Measurements from ENCODE around the gene A3GALT2.
"Not testable (repeated sequence)": the region's sequence is repeated elsewhere in the genome, so short reads cannot be mapped to it uniquely, and the experiment has no call there.

The A3GALT2 gene

DNA sequence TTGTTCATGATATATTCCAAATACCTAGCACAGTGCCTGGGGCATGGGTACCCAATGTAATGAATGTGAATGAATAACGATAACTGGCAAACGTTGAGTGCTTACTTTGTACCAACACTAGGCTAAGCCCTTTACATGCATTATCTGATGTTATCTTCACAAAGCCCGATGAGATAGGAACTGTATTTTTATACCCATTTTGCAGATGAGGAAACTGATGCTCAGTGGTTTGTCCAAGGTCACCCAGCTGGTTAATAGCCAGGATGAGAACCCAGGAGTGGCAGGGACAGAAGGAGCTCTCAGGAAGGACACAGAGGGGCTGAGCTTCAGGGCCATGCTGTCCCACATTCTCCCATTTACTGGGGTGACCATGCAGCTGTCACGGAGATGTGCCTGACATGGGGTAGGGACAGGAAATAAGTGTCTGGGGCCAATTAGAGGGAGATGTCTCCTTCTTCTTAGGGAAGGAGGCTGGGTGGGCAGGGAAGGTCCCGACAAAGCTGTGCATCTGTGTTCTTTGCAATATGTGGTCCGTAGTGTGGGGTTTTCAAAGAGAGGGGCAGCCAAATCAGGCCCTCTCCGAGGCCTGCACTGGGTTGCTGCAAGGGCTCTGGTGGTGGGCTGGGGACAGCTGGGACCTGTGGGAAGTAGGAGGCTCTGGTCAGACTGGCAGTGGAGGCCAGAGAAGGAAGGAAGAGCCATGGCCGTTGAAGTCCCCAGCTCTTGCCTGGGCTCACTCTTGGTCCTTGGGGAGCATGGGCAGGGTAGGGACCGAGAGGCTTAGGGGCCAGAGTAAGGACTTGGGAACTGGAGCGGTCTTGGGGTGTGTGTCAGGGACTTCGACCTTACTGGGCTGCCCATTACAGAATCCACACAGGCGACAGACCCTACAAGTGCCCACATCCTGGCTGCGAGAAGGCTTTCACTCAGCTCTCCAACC is 26.6 kb downstream of the A3GALT2 start:
- FAIRE-seq (no peak), DNase-seq (ENCODE audit: insufficient read length, low spot score) (no peak)
- TF ChIP-seq POLR2A (IDR thresholded peaks at IDR 0.05; ENCODE audit: low read depth, low read length) (no peak), TAF1 (IDR thresholded peaks at IDR 0.05; ENCODE audit: low read depth, low read length) (no peak), POLR2AphosphoS5 (IDR thresholded peaks at IDR 0.05; ENCODE audit: low read depth, low read length) (no peak), POU2F2 (IDR thresholded peaks at IDR 0.05; ENCODE audit: low read depth, low read length) (no peak), SPI1 (IDR thresholded peaks at IDR 0.05; ENCODE audit: low read depth, low read length) (no peak), PAX5 (IDR thresholded peaks at IDR 0.05; ENCODE audit: insufficient read depth, low read length, severe bottlenecking) (no peak)

DNA sequence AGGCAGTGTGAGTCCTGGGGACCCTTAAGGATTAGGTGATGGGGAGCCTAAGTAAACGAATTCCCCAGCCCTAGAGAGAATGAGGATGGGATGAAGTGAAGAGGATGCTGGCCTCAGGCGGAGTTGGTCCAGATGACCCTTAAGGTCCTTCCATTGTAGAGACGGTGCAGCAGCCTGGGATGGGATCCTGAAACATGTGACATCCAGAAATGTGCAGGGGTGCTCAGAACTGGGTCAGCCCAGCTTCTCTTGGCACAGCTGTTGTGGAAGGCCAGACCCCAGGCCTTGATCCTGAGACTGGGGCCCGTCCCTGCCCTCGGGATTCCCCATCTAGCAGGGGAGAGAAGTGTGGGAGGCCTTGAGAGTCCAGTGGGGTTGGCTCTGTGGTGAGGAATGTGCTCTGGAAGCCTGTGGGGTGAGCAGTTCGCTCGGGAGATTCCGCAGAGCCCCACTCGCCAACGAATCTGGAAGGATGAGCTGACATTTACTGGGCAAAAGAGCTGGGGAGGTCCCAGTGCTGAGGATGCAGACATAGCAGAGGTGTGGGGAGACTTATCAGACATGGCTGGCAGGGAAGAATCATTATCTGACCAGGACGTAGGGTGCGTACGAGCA is 28.1 kb downstream of the A3GALT2 start:
- TF ChIP-seq PAX5 (IDR thresholded peaks at IDR 0.05; ENCODE audit: insufficient read depth, low read length, severe bottlenecking) (no peak), POLR2A (IDR thresholded peaks at IDR 0.05; ENCODE audit: low read depth, low read length) (no peak)
- DNase-seq (ENCODE audit: insufficient read length, low spot score): no peak
- no peak for FAIRE-seq

DNA sequence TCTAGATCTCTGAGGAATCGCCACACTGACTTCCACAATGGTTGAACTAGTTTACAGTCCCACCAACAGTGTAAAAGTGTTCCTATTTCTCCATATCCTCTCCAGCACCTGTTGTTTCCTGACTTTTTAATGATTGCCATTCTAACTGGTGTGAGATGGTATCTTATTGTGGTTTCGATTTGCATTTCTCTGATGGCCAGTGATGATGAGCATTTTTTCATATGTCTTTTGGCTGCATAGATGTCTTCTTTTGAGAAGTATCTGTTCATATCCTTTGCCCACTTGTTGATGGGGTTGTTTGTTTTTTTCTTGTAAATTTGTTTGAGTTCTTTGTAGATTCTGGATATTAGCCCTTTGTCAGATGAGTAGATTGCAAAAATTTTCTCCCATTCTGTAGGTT is 30.3 kb downstream of the A3GALT2 start:
- not testable (repeated sequence) for DNase-seq (ENCODE audit: insufficient read length, low spot score); FAIRE-seq

- FAIRE-seq (no peak), DNase-seq (ENCODE audit: insufficient read length, low spot score) (no peak)
- TF ChIP-seq POLR2A (IDR thresholded peaks at IDR 0.05; ENCODE audit: low read depth, low read length) (no peak), SPI1 (IDR thresholded peaks at IDR 0.05; ENCODE audit: low read depth, low read length) (no peak), POU2F2 (IDR thresholded peaks at IDR 0.05; ENCODE audit: low read depth, low read length) (no peak), PAX5 (IDR thresholded peaks at IDR 0.05; ENCODE audit: insufficient read depth, low read length, severe bottlenecking) (no peak), TAF1 (IDR thresholded peaks at IDR 0.05; ENCODE audit: low read depth, low read length) (no peak), POLR2AphosphoS5 (IDR thresholded peaks at IDR 0.05; ENCODE audit: low read depth, low read length) (no peak)
Measured at GRCh38 chr1:33289858-33290154, 31.1 kb downstream of the A3GALT2 start.

GRCh38 chr1:33288976-33289857 is 31.7 kb downstream of the A3GALT2 start:
- TF ChIP-seq TAF1 (IDR thresholded peaks at IDR 0.05; ENCODE audit: low read depth, low read length): no peak
- TF ChIP-seq POU2F2 (IDR thresholded peaks at IDR 0.05; ENCODE audit: low read depth, low read length): no peak
- TF ChIP-seq POLR2A (IDR thresholded peaks at IDR 0.05; ENCODE audit: low read depth, low read length): no peak
- no peak for TF ChIP-seq PAX5 (IDR thresholded peaks at IDR 0.05; ENCODE audit: insufficient read depth, low read length, severe bottlenecking)
- no peak for TF ChIP-seq POLR2AphosphoS5 (IDR thresholded peaks at IDR 0.05; ENCODE audit: low read depth, low read length)
- TF ChIP-seq SPI1 (IDR thresholded peaks at IDR 0.05; ENCODE audit: low read depth, low read length): no peak
- FAIRE-seq: no peak
- DNase-seq (ENCODE audit: insufficient read length, low spot score): no peak

- FAIRE-seq: no peak
- TF ChIP-seq POLR2AphosphoS5 (IDR thresholded peaks at IDR 0.05; ENCODE audit: low read depth, low read length): no peak
- no peak for TF ChIP-seq TAF1 (IDR thresholded peaks at IDR 0.05; ENCODE audit: low read depth, low read length)
- no peak for TF ChIP-seq SPI1 (IDR thresholded peaks at IDR 0.05; ENCODE audit: low read depth, low read length)
- TF ChIP-seq POU2F2 (IDR thresholded peaks at IDR 0.05; ENCODE audit: low read depth, low read length): no peak
- TF ChIP-seq PAX5 (IDR thresholded peaks at IDR 0.05; ENCODE audit: insufficient read depth, low read length, severe bottlenecking): no peak
- no peak for TF ChIP-seq POLR2A (IDR thresholded peaks at IDR 0.05; ENCODE audit: low read depth, low read length)
- DNase-seq (ENCODE audit: insufficient read length, low spot score): no peak
Measured at GRCh38 chr1:33287317-33287716, 33.6 kb downstream of the A3GALT2 start.

DNA sequence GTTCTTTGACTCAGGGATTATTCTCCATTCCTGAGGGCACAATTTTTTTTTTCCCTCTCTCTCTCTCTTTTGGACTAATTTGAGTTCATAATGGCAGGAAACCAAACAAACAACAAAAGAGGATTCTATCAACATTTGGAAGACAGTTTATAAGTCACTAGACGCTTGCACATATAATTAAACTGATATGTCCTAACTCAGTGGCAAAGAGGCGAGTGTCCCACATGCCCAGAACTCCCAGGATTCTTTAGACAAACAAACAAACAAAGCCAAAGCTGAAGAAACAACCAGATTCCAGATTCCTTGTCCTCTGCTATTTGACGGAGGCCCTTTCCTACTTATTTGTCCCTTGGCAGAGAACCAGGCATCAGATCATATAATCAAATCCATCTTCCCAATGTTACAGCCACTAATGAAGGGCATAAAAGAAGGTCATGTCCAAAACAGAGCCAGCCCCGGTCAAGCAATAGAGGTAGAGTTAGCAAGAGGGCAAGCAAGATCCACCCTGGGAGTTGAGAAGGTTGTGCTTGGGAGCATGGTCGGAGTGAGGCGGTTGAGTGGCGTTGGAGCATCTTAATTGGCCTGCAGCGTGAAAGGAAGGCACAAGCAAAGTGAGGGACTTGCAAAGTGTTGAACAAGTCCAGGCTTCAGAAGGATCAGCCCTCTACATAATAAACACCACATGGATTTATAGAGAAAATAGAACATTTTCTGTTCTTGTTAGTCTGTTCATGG is 34.3 kb downstream of the A3GALT2 start:
- no peak for DNase-seq (ENCODE audit: insufficient read length, low spot score)
- TF ChIP-seq POLR2AphosphoS5 (IDR thresholded peaks at IDR 0.05; ENCODE audit: low read depth, low read length) (no peak), POU2F2 (IDR thresholded peaks at IDR 0.05; ENCODE audit: low read depth, low read length) (no peak), SPI1 (IDR thresholded peaks at IDR 0.05; ENCODE audit: low read depth, low read length) (no peak), POLR2A (IDR thresholded peaks at IDR 0.05; ENCODE audit: low read depth, low read length) (no peak), PAX5 (IDR thresholded peaks at IDR 0.05; ENCODE audit: insufficient read depth, low read length, severe bottlenecking) (no peak), TAF1 (IDR thresholded peaks at IDR 0.05; ENCODE audit: low read depth, low read length) (no peak)

DNA sequence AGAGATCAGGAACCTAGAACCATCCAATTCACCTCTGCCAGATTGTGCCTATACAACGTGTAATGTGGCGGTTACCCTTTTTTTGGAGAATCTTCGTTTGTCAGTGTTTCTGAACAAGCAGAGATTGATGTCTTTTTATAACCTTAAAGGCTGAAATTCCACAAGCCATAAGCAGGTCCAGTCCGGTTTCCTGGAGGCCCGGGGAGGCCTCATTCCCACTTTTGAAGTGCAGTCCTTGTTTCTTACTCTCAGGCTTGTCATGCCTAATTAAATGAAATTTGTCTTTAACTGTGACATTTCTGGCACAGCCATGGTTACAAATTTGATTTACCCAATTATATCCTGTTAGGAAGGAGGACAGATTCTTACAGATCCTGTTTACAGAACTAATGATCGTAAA is 36.8 kb downstream of the A3GALT2 start:
- no peak for DNase-seq (ENCODE audit: insufficient read length, low spot score)
- no peak for FAIRE-seq
- TF ChIP-seq PAX5 (IDR thresholded peaks at IDR 0.05; ENCODE audit: insufficient read depth, low read length, severe bottlenecking) (no peak), POLR2A (IDR thresholded peaks at IDR 0.05; ENCODE audit: low read depth, low read length) (no peak), POLR2AphosphoS5 (IDR thresholded peaks at IDR 0.05; ENCODE audit: low read depth, low read length) (no peak), POU2F2 (IDR thresholded peaks at IDR 0.05; ENCODE audit: low read depth, low read length) (no peak), TAF1 (IDR thresholded peaks at IDR 0.05; ENCODE audit: low read depth, low read length) (no peak), SPI1 (IDR thresholded peaks at IDR 0.05; ENCODE audit: low read depth, low read length) (no peak)

More for the DNA sequence above, 34.3 kb downstream of the A3GALT2 start:
- FAIRE-seq: no peak

DNA sequence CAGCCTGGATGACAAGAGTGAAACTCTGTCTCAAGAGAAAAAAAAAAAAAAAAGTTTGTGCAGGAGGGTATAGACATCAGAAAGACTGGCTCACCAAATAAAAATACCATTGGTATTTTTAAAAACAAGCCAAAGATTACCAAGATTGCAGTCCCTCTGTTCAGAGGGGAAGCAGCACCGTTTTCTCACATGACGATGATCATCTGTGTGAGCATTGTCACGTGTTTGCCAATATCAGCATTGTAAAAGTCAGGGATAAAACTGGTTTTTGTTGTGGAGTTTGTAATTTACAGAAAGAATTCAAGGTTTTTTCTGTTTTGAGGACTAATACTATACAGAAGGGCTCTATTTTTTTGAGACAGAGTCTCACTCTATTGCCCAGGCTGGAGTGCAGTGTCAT is 38.1 kb downstream of the A3GALT2 start:
- FAIRE-seq (no peak), DNase-seq (ENCODE audit: insufficient read length, low spot score) (no peak)
- TF ChIP-seq PAX5 (IDR thresholded peaks at IDR 0.05; ENCODE audit: insufficient read depth, low read length, severe bottlenecking) (no peak), TAF1 (IDR thresholded peaks at IDR 0.05; ENCODE audit: low read depth, low read length) (no peak), POU2F2 (IDR thresholded peaks at IDR 0.05; ENCODE audit: low read depth, low read length) (no peak), POLR2AphosphoS5 (IDR thresholded peaks at IDR 0.05; ENCODE audit: low read depth, low read length) (no peak), POLR2A (IDR thresholded peaks at IDR 0.05; ENCODE audit: low read depth, low read length) (no peak), SPI1 (IDR thresholded peaks at IDR 0.05; ENCODE audit: low read depth, low read length) (no peak)

Measured in GM12891 (cell line).